Endothelial cell (in vitro differentiated cells): ENCODE results near the gene PREPL. TPM values are rescaled to one million over a fixed set of nuclear protein-coding genes. Genes with fewer than 3 reads are reported as not detected.
"Not testable (repeated sequence)": the region's sequence is repeated elsewhere in the genome, so short reads cannot be mapped to it uniquely, and the experiment has no call there.

ENCODE experiments used
- DNase-seq: peaks from one replicate; pipeline ENCODE4 v3.0.0; 2021; ENCODE audit warnings: low spot score
- H3K27ac Mint-ChIP-seq: one replicate; pipeline ENCODE4 v1.8.0; 2021; ENCODE audit warnings: mixed read lengths, inconsistent platforms; ENCODE audit not compliant: unreplicated experiment
- H3K27me3 Mint-ChIP-seq: one replicate; pipeline ENCODE4 v1.8.0; 2021; ENCODE audit warnings: mild to moderate bottlenecking, moderate library complexity, mixed read lengths, inconsistent platforms; ENCODE audit not compliant: unreplicated experiment
- H3K36me3 Mint-ChIP-seq: one replicate; pipeline ENCODE4 v1.8.0; 2021; ENCODE audit warnings: mild to moderate bottlenecking, low read depth, mixed read lengths, inconsistent platforms; ENCODE audit not compliant: unreplicated experiment
- H3K4me1 Mint-ChIP-seq: one replicate; pipeline ENCODE4 v1.8.0; 2021; ENCODE audit warnings: mild to moderate bottlenecking, mixed read lengths, inconsistent platforms; ENCODE audit not compliant: unreplicated experiment
- H3K4me3 Mint-ChIP-seq: one replicate; pipeline ENCODE4 v1.8.0; 2021; ENCODE audit warnings: mild to moderate bottlenecking, mixed read lengths, inconsistent platforms; ENCODE audit not compliant: unreplicated experiment
- H3K9me3 Mint-ChIP-seq: one replicate; pipeline ENCODE4 v1.8.0; 2021; ENCODE audit warnings: mixed read lengths, inconsistent platforms; ENCODE audit not compliant: unreplicated experiment
- CTCF ChIP-seq: fragments of 200-600 bp; sonication (generic); IDR thresholded peaks from one replicate; pipeline ENCODE4 v1.5.0; 2021; ENCODE audit warnings: antibody characterized with exemption; ENCODE audit not compliant: unreplicated experiment
- total RNA-seq: library from RNA; stranded (reverse); fragmentation: NEBNext Ultra II Directional; extraction: Animal tissue kit (Norgen Biotek cat#: 25700); gene quantifications from one replicate; pipeline ENCODE4 v1.2.1, GENCODE V29; 2021; ENCODE audit not compliant: unreplicated experiment

PREPL gene
- total RNA-seq, 1 donor from 2014 or later, result 16.3 TPM

DNA sequence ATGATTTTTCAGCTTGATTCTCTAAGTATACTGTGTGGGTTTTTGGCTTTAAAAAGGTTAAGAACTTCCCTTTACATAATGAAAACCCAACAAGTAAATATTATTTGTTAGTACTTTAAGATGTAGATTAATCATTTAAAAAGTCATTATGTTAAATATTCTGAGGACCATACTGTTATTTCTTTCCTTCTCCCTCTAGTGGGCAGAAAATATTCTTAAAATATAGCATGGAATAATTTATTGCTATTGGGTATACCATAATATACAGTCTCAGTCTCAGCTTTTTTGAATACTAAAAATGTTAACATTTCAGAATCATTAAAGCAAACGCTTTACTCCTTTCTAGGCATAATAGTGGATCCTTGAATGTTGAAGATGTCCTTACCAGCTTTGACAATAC lies 28.6 kb upstream of the PREPL start:
- TF ChIP-seq CTCF, result peak; percentile 65
- peaks cover 6% of the 10 kb centered on the region for H3K36me3 Mint-ChIP-seq
- no peaks in the 10 kb centered on the region for H3K27me3 Mint-ChIP-seq
- H3K27ac Mint-ChIP-seq, result no peak overlapping the region
- no peak for DNase-seq
- no peak overlapping the region for H3K4me3 Mint-ChIP-seq
- no peaks in the 10 kb centered on the region for H3K9me3 Mint-ChIP-seq
- peaks cover 5% of the 10 kb centered on the region for H3K4me1 Mint-ChIP-seq

- TF ChIP-seq CTCF, result no peak
- Mint-ChIP-seq H3K36me3 (peaks cover 6% of the 10 kb centered on the region), H3K9me3 (no peaks in the 10 kb centered on the region), H3K4me3 (no peak overlapping the region), H3K27ac (no peak overlapping the region), H3K27me3 (no peaks in the 10 kb centered on the region), H3K4me1 (peaks cover 5% of the 10 kb centered on the region)
- no peak for DNase-seq
Observed at GRCh38 chr2:44388877-44389276, 27.6 kb upstream of the PREPL start.

- H3K4me3 Mint-ChIP-seq, result not testable (repeated sequence)
Observed at GRCh38 chr2:44385226-44385625, 23.9 kb upstream of the PREPL start.

GRCh38 chr2:44377486-44377885 lies 16.2 kb upstream of the PREPL start:
- H3K36me3 Mint-ChIP-seq, result no peaks in the 10 kb centered on the region
- no peaks in the 10 kb centered on the region for H3K27me3 Mint-ChIP-seq
- no peak overlapping the region for H3K27ac Mint-ChIP-seq
- no peak for TF ChIP-seq CTCF
- no peak for DNase-seq
- H3K9me3 Mint-ChIP-seq, result no peaks in the 10 kb centered on the region
- H3K4me1 Mint-ChIP-seq, result no peaks in the 10 kb centered on the region
- no peak overlapping the region for H3K4me3 Mint-ChIP-seq

More at GRCh38 chr2:44385226-44385625, 23.9 kb upstream of the PREPL start:
- not testable (repeated sequence) for H3K9me3 Mint-ChIP-seq, H3K36me3 Mint-ChIP-seq, H3K4me1 Mint-ChIP-seq, H3K27me3 Mint-ChIP-seq, DNase-seq
- peak overlapping the region; percentile 84 for H3K27ac Mint-ChIP-seq

DNA sequence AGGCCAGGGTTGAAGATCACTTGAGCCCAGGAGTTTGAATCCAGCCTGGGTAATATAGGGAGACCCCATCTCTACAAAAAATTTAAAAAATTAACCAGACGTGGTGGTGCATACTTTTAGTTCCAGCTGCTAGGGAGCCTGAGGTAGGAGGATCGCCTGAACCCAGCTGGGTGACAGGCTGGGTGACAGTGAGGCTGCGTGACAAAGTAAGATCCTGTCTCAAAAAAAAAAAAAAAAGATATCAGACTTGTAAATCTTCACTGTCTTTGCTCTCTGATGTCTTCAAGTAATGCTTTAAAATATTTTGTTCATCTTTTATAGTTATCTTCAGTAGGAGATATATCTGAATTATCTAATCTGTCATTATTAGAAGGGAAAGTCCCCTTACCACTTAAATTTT lies 11.0 kb upstream of the PREPL start:
- TF ChIP-seq CTCF, result no peak
- Mint-ChIP-seq H3K36me3 (no peaks in the 10 kb centered on the region), H3K27ac (no peak overlapping the region), H3K4me3 (no peak overlapping the region), H3K27me3 (no peaks in the 10 kb centered on the region), H3K9me3 (no peaks in the 10 kb centered on the region), H3K4me1 (no peaks in the 10 kb centered on the region)
- DNase-seq, result no peak

DNA sequence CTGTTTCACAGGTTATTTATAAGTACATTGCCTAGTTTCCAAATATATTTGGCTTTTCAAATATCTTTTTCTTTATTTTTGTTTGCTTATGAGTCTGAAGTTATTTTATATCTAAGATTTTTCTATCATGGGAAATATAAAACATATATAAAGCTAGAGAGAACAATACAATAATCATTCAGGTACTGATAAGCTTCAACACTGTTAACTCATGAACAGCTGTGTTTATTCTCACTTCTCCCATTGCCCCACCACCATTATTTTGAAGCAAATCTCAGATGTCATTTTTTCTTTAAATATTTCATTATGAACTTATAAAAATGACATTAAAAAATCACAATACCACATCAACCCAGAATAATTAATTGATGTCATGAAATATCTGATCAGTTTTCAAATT lies 10.2 kb upstream of the PREPL start:
- no peaks in the 10 kb centered on the region for H3K9me3 Mint-ChIP-seq
- TF ChIP-seq CTCF, result no peak
- no peak for DNase-seq
- H3K36me3 Mint-ChIP-seq, result no peaks in the 10 kb centered on the region
- H3K27me3 Mint-ChIP-seq, result no peaks in the 10 kb centered on the region
- no peak overlapping the region for H3K27ac Mint-ChIP-seq
- H3K4me1 Mint-ChIP-seq, result no peaks in the 10 kb centered on the region
- no peak overlapping the region for H3K4me3 Mint-ChIP-seq
